ENCODE results near the gene RGL2.

- TF ChIP-seq EZH2 (IDR thresholded peaks at IDR 0.05; ENCODE audit: borderline replicate concordance) = no peak
- TF ChIP-seq CTCF (IDR thresholded peaks at IDR 0.05; ENCODE audit: poor library complexity) = no peak
Observed at GRCh38 chr6:33241968-33242367, 56.8 kb downstream of the RGL2 start.
